Tibial nerve (tissue), 4 donors: Measurements from ENCODE around the gene CD200R1L. TPM values are rescaled to one million over a fixed set of nuclear protein-coding genes. Genes with fewer than 3 reads are reported as not detected.

Source experiments
- DNase-seq, 2 donors: peaks; one replicate each; pipeline ENCODE4 v3.0.0-alpha.2; 2019; ENCODE audit warnings: low spot score in 2 of 2
- H3K27ac ChIP-seq, 4 donors: fragments of 200-600 bp; sonication (generic) in 3 of 4; one replicate each; pipeline ENCODE4 v1.5.1; 2017 to 2019; ENCODE audit warnings: mild to moderate bottlenecking in 1 of 4
- H3K27me3 ChIP-seq, 2 donors: fragments of 200-600 bp; sonication (generic) in 1 of 2; one replicate each; pipeline versions ENCODE4 v1.5.1 to v1.6.0; 2017 to 2019
- H3K36me3 ChIP-seq, 3 donors: fragments of 200-600 bp; sonication (generic); one replicate each; pipeline ENCODE4 v1.5.1; 2018 to 2019
- H3K4me1 ChIP-seq, 4 donors: fragments of 200-600 bp; sonication (generic) in 3 of 4; one replicate each; pipeline ENCODE4 v1.5.1; 2017 to 2019
- H3K4me3 ChIP-seq, 4 donors: fragments of 200-600 bp; sonication (generic) in 3 of 4; one replicate each; pipeline ENCODE4 v1.5.1; 2017 to 2019; ENCODE audit warnings: mild to moderate bottlenecking in 1 of 4, moderate library complexity in 1 of 4
- H3K9me3 ChIP-seq, 4 donors: fragments of 200-600 bp; sonication (generic) in 3 of 4; one replicate each; pipeline ENCODE4 v1.5.1; 2017 to 2019
- EP300 ChIP-seq, 2 donors: sonication (generic); formaldehyde crosslinking; IDR thresholded peaks; one replicate each; pipeline ENCODE4 v1.6.1; 2017; ENCODE audit warnings: antibody characterized with exemption in 2 of 2, mild to moderate bottlenecking in 1 of 2
- POLR2A ChIP-seq, 2 donors: fragments of 450-650 bp; IDR thresholded peaks; one replicate each; pipeline ENCODE4 v1.6.1; 2017; ENCODE audit warnings: antibody characterized with exemption in 2 of 2, mild to moderate bottlenecking in 2 of 2, moderate library complexity in 2 of 2
- WGBS, 2 donors: methylation state at CpG; one replicate each; pipeline ENCODE4 v1.1.5; 2018; 5-methylcytosine and 5-hydroxymethylcytosine counted together
- total RNA-seq, 4 donors: library from RNA; depleted of rRNA; stranded (reverse); fragments of >200 nt; gene quantifications; one replicate each; pipeline ENCODE4 v1.1.0, GENCODE V29; 2016
- TF ChIP-seq, protein P1 (sequence below), 5 experiments: fragments of 200-600 bp in 3 of 5; fragments of 450-650 bp in 2 of 5; sonication (generic) in 3 of 5; IDR thresholded peaks; one replicate each; pipeline ENCODE4 v1.5.1; 2016 to 2019; ENCODE audit warnings: antibody characterized with exemption in 5 of 5, mild to moderate bottlenecking in 3 of 5, moderate library complexity in 2 of 5

The CD200R1L gene
- total RNA-seq, 4 donors from 2014 or later, result not detected

DNA sequence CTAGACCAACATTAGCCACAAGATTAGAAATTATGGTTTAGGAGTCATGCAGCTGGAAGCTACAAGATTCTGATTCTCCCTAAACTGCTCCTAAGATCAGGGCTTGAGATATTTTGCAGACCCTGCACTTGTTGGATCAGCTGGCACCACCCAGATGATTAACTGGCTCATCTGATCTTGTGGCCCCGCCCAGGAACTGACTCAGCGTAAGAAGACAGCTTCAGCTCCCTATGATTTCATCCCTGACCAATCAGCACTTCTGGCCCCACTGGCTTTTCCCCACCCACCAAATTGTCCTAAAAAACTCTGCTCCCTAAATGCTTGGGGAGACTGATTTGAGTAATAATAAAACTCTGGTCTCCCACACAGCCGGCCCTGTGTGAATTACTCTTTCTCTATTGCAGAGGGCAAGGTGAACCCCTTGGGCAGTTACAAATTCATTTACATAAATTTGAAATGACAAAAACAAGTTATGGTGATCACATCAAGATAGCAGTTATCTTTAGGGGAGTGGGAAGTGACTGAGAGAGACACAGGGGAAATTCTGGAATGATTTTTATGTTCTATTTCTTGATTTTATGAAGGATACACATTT, 76.5 kb downstream of the CD200R1L start:
- Histone ChIP-seq H3K9me3 (no peaks in the 10 kb centered on the region), H3K27me3 (no peaks in the 10 kb centered on the region), H3K4me3 (no peak overlapping the region), H3K36me3 (no peaks in the 10 kb centered on the region), H3K27ac (peak overlapping the region in 1 of 4 donors; percentile 36), H3K4me1 (no peaks in the 10 kb centered on the region)
- whole genome bisulfite sequencing, 2 donors, result 57 to 64% methylated on average over 3 of the region's 3 CpGs
- DNase-seq, result no peak
- TF ChIP-seq, protein P1, sequence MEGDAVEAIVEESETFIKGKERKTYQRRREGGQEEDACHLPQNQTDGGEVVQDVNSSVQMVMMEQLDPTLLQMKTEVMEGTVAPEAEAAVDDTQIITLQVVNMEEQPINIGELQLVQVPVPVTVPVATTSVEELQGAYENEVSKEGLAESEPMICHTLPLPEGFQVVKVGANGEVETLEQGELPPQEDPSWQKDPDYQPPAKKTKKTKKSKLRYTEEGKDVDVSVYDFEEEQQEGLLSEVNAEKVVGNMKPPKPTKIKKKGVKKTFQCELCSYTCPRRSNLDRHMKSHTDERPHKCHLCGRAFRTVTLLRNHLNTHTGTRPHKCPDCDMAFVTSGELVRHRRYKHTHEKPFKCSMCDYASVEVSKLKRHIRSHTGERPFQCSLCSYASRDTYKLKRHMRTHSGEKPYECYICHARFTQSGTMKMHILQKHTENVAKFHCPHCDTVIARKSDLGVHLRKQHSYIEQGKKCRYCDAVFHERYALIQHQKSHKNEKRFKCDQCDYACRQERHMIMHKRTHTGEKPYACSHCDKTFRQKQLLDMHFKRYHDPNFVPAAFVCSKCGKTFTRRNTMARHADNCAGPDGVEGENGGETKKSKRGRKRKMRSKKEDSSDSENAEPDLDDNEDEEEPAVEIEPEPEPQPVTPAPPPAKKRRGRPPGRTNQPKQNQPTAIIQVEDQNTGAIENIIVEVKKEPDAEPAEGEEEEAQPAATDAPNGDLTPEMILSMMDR (IDR thresholded peaks at IDR 0.05), result no peak
- TF ChIP-seq POLR2A (IDR thresholded peaks at IDR 0.05) (no peak), EP300 (IDR thresholded peaks at IDR 0.05) (no peak)

DNA sequence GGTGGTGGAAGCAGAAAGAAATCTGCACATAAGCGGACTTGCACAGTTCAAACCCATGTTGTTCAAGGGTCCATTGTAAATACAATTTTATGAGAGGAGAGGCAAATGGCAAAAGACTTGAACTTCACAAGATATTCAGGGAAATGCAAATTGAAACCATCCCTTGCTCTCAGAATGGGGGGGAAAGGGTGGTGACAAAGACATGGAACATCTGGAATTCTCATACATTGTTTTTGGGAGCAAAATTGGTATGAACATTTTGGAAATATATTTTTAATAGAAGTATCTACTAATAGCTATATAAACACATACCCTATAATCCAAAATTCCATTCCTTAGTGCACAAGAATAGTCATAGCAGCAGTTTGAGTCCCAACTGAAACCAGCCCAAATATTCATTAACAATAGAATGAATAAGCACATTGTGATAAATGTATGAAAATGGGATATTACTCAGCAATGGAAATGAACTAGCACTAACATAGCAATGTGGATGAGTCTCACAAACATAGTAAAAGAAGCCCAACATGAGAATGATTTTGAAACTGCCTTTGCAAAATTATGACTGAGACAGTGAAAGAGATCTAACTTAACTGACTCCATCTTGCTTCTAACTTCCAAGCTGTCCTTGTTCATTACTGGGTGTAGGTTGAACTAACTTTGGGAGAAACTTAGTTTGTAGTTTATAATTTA, 77.2 kb downstream of the CD200R1L start:
- peak overlapping the region in 1 of 4 donors; percentile 36 for H3K27ac ChIP-seq
- H3K9me3 ChIP-seq, result no peaks in the 10 kb centered on the region
- no peaks in the 10 kb centered on the region for H3K4me1 ChIP-seq
- 60 to 66% methylated on average over 1 of the region's 1 CpG for WGBS, 2 donors
- TF ChIP-seq, protein P1 (IDR thresholded peaks at IDR 0.05), result no peak
- TF ChIP-seq POLR2A (IDR thresholded peaks at IDR 0.05) (no peak), EP300 (IDR thresholded peaks at IDR 0.05) (no peak)
- no peak for DNase-seq
- H3K4me3 ChIP-seq, result no peak overlapping the region
- no peaks in the 10 kb centered on the region for H3K36me3 ChIP-seq
- no peaks in the 10 kb centered on the region for H3K27me3 ChIP-seq

DNA sequence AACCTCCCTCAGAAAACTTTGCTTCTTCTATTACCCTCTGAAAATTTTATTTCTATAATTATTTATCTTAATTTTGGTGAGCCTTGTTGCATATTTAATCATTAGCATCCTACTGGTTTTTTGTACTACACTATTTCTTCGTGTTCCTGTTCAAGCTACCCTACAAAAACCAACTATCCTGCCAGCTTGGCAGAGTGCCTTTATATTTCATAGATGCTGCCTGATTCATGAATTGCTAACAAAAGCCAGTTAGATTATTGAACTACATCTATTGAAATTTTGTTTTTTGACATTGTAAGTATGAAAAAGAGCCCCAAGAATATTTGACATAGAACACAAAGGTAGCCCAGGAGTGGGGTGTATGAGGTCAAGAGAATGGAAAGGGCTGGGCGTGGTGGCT, 78.9 kb downstream of the CD200R1L start:
- Histone ChIP-seq H3K4me3 (no peak overlapping the region), H3K9me3 (no peaks in the 10 kb centered on the region), H3K27ac (no peak overlapping the region), H3K27me3 (no peaks in the 10 kb centered on the region), H3K4me1 (no peaks in the 10 kb centered on the region), H3K36me3 (no peaks in the 10 kb centered on the region)
- TF ChIP-seq EP300 (IDR thresholded peaks at IDR 0.05) (no peak), POLR2A (IDR thresholded peaks at IDR 0.05) (no peak)
- TF ChIP-seq, protein P1 (IDR thresholded peaks at IDR 0.05), result no peak
- 77 to 78% methylated on average over 2 of the region's 2 CpGs for WGBS, 2 donors
- no peak for DNase-seq

DNA sequence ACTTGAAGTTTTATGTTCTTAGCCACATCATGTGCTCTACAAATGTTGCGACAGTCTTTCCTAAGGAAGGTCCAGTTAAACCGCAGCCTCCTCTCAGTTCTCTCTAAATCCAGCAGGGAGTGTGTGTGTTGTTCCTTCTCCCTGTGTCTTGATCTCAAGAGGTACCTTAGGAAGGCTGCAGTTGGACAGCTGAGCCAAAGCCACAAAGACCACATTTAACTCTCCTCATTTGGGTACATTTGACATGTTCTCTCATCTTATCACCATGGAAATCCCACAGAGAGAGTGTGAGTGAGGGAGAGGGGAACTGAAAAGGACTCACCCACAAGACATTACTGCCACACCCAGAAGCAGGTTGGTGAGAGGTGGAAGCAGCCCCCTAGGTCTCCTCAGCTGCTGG, 79.5 kb downstream of the CD200R1L start:
- H3K4me1 ChIP-seq, result no peaks in the 10 kb centered on the region
- WGBS, 2 donors, result 87 to 96% methylated on average over 2 of the region's 2 CpGs
- no peaks in the 10 kb centered on the region for H3K27me3 ChIP-seq
- H3K4me3 ChIP-seq, result no peak overlapping the region
- no peak overlapping the region for H3K27ac ChIP-seq
- TF ChIP-seq EP300 (IDR thresholded peaks at IDR 0.05), result peak in 1 of 2 donors; percentile 64
- TF ChIP-seq, protein P1 (IDR thresholded peaks at IDR 0.05), result no peak
- peak in 1 of 2 donors; percentile 49 for DNase-seq
- no peaks in the 10 kb centered on the region for H3K9me3 ChIP-seq
- H3K36me3 ChIP-seq, result no peaks in the 10 kb centered on the region

Other genes starting within 250 kb of the CD200R1L start
- gene CCDC80, start 205.7 kb downstream of the CD200R1L start, total RNA-seq, result 100 to 1,000 TPM in 1 of 4 donors, 10 to 100 TPM in 3; 19.4 to 129 (median 31.1) TPM
- 1 to 10 TPM in 1 of 4 donors, under 1 TPM in 3; 0.22 to 2.1 (median 0.91) TPM for gene CD200R1, start 128.2 kb upstream of the CD200R1L start, total RNA-seq
- gene GTPBP8, start 144.1 kb upstream of the CD200R1L start, total RNA-seq, result 10 to 100 TPM; 15.9 to 55.7 (median 21.1) TPM